HK-2 (cell line): ENCODE results near the gene TMEM139.

Source experiments
- DNase-seq: peaks from one replicate; pipeline ENCODE4 v3.0.0-alpha.2; 2018; ENCODE audit not compliant: unreplicated experiment

TMEM139 gene

DNA sequence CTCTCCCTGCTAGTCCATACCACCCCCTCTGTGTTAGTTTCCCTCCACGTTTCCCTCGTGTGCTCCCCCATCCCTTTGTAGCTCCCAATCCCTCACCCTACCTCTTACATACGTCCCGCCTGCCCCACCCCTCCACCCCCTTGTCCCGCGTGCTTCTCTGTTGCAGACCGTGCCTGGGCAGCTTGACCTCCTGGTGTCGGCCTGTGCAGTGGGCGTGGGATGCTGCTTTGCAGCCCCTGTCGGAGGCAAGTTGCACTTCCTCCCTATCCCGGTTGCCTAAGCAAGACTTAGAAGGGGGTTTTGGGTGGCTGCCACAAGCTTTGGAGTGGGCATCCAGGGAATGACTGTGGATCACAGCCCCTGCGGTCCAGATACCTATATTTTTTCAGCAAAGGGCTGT lies 38.9 kb downstream of the TMEM139 start:
- DNase-seq: no peak

DNA sequence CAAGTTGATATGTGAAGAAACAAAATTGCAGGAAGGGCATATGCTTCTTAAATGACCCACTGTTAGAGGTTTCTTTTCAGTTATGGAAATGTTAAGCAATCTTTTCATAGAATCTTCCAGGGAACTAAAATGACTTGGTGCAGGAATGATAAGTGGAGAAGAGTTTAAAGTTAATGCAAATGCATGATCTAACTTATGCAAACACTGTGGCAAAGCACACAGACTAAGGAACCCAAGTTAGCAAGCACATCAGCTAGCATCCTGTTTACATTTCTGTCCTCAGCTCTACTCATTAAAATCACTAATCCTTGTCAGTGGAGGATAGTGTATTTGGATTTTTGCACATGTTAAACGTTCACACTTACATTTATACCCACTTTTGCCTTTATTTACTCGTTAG lies 40.5 kb downstream of the TMEM139 start:
- DNase-seq: no peak

DNA sequence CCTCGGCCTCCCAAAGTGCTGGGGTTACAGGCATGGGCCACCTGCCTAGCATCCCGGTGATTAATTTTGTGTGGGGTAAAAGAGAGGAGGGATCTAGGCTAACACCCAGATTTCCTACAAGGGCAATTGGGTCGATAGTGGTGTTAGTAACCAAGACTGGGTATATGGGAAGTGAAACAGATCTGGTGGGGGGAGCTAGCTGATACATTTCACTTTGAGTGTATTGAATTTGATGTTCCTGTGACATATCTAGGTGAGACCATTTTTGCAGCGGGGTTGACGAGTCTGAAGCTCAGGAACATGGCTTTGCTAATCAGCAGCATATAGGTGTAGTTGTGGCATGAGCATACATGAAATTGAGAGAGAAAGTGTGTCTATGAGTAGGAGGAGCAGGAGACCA lies 43.1 kb downstream of the TMEM139 start:
- DNase-seq: no peak

DNA sequence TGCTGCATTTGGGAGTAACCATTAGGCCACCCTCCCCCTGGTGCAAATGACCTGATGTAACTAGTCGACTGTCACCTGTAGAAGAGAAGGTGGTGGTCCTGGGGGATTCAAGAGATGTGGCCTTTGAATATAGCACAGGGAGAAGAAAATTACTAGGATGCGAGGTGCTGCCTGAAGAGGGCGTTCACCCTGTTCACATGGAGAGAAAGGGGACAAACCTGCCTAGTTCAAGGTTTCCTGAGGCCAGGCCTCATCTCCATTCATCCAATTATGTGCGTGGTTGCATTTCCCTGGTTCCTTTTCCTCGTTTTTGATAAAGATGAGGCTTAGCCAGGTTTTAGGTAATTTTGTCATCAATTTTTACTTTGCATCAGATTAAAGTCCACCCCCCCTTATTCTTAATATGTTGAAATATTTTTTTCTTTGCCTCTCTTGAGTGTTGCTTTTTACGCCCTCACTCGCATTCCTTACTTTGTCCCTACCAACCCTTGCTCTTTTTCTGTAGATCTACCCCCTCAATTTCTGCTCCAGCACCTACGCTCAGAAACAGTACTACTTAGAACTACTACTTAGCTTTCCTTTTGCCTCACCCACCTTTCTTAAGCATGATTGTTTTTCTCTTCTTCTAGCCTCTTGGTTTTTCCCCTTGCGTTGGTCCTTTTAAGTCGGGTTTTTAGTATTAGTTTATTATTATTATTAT lies 44.9 kb downstream of the TMEM139 start:
- no peak for DNase-seq

DNA sequence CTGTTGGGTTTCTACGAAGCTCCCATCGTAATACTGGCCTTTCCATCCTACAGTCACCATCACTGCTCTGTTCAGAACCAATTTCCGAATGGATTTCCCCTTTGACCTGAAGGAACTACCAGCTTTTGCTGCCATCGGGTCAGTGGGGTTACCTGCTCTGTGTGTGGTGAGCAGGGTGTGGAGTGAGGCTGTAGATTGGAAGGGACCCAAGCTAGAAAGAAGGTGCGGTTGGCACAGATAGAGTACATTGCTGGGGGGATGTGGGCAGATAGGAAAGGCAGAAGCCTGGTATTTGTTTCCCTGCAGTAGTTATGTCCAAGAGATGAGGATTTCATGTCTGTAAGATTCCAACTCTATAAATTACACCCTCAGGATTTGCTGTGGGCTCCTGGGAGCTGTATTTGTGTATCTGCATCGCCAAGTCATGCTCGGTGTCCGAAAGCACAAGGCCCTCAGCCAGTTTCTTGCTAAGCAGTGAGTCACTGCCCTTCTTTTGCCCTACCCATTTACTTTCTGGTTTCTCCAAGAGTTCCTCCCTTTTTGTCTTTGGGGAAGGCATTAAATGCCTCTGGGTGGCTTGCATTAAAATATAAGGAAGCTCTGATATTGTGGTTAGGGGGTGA lies 46.5 kb downstream of the TMEM139 start:
- no peak for DNase-seq

DNA sequence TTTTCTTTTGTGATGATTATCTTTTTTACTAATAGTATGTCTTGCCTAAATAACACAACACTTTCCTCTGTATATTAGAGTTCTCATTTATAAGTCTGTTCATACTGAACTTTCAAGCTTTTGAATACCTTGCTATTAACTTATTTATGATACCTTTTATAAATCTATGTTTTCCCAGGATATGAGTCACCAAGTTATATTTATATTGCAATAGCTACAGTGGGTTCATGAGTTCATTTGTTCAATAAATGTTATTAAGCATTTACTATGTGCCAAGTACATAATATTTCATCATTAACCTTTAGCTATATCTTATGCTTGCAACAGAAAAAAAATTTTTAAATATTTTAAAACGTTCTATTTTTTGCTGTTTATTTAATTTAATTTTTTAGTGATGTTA lies 49.5 kb downstream of the TMEM139 start:
- DNase-seq: no peak

DNA sequence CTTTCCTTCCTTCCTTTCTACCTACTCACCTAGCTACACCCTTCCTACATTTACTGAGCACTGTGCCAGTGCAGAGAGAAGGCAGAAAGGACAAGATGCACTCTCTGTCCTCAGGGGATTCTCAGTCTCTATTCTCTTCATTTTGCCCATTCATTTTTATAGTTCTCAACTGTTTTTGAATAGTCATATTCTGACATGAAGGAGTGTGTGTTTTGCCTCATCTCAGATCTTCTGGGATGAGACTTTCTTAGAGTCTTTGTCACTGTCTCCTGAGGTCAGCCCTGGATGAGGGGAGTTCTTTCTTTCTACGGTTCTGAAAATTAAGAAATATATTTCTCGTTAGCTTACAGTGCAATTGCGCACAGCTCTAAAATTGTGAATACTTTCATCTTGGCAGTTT lies 52.5 kb downstream of the TMEM139 start:
- no peak for DNase-seq
